Measurements from ENCODE around the gene APBA1. TPM values are rescaled to one million over a fixed set of nuclear protein-coding genes. Genes with fewer than 3 reads are reported as not detected.

APBA1 gene
- total and polyA plus RNA-seq, 2 of the 8 experiments (the other 6 are each of a cell fraction or from before 2014, with no cell fraction given), result 0.36 to 0.60 TPM

DNA sequence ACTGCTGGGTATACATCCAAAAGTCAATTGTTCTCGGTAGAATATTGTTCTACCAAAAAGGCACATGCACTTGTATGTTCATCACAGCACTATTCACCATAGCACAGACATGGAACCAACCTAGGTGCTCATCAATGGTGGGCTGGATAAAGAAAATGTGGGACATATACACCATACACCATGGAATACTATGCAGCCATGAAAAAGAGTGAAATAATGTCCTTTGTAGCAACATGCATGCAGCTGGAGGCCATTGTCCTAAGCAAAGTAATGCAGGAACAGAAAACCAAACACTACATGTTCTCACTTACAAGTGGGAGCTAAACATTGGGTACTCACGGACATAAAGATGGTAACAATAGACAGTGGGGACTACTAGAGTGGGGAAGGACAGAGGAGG, 145.5 kb downstream of the APBA1 start:
- H4K8ac ChIP-seq (ENCODE audit: extremely low read depth, insufficient read depth, low read length), result no peak overlapping the region
- DNase-seq (ENCODE audit: low read depth in 1 of 2, low spot score in 2 of 2) (no peak), FAIRE-seq (no peak)
- H2AFZ ChIP-seq (ENCODE audit: low read length), result no peak overlapping the region
- no peak overlapping the region for H2AK5ac ChIP-seq (ENCODE audit: low read depth, low read length)
- no peaks in the 10 kb centered on the region for H3K79me1 ChIP-seq (ENCODE audit: low read depth, low read length)
- H3K4ac ChIP-seq (replicated peaks; ENCODE audit: insufficient read length, low read depth, low read length), result no peak overlapping the region
- TF ChIP-seq KDM1A (IDR thresholded peaks at IDR 0.05; ENCODE audit: borderline replicate concordance, low read length), result 0 out of 2 replicates have a peak, but pooled peaks have one; percentile 26
- no peak for TF ChIP-seq POLR2A (IDR thresholded peaks at IDR 0.05; ENCODE audit: control extremely low read depth in 1 of 2, low read depth in 2 of 2, low read length in 2 of 2)
- TF ChIP-seq CREB1 (IDR thresholded peaks at IDR 0.05), result no peak
- no peak for TF ChIP-seq CHD1 (IDR thresholded peaks at IDR 0.05; ENCODE audit: low read depth, low read length)
- TF ChIP-seq RNF2 (IDR thresholded peaks at IDR 0.05; ENCODE audit: borderline replicate concordance, low read depth, low read length, missing control alignments, poor library complexity, severe bottlenecking), result no peak
- no peaks in the 10 kb centered on the region; a peak in 2 of 4 replicates for H3K9me3 ChIP-seq (ENCODE audit: insufficient read depth in 2 of 2, low read depth in 1 of 2, low read length in 1 of 2)
- no peaks in the 10 kb centered on the region for H3K23me2 ChIP-seq (ENCODE audit: low read depth, low read length)
- H3K14ac ChIP-seq (ENCODE audit: insufficient read length), result no peak overlapping the region
- H2BK5ac ChIP-seq (ENCODE audit: low read depth, low read length), result no peak overlapping the region
- no peak overlapping the region for H3K9ac ChIP-seq (replicated peaks in 1 of 4; ENCODE audit: extremely low read depth in 1 of 4, low read depth in 3 of 4, low read length in 3 of 4)
- H4K5ac ChIP-seq (ENCODE audit: insufficient read length, low read depth, low read length), result no peak overlapping the region
- no peak overlapping the region for H3K27ac ChIP-seq (ENCODE audit: low read depth, low read length)
- no peak overlapping the region for H3K18ac ChIP-seq (ENCODE audit: extremely low read depth, low read length)
- POLR2A ChIA-PET (ENCODE audit: partially characterized antibody), result no interaction called here
- H3K23ac ChIP-seq (ENCODE audit: insufficient read length), result no peak overlapping the region
- no peak overlapping the region for H3K4me2 ChIP-seq (ENCODE audit: insufficient read depth in 1 of 2, low read depth in 2 of 2, low read length in 2 of 2)
- no peak overlapping the region for H2BK15ac ChIP-seq (ENCODE audit: low read length)
- H3K27me3 ChIP-seq (replicated peaks in 1 of 4; ENCODE audit: control insufficient read depth in 3 of 4, extremely low read depth in 1 of 4, insufficient read depth in 3 of 4, low read length in 3 of 4), result no peaks in the 10 kb centered on the region
- no peak overlapping the region for H3K56ac ChIP-seq (replicated peaks; ENCODE audit: insufficient read length, low read depth, low read length)
- H2BK20ac ChIP-seq (ENCODE audit: low read length), result no peak overlapping the region
- no peaks in the 10 kb centered on the region for H3K79me2 ChIP-seq (ENCODE audit: control insufficient read depth in 1 of 2, insufficient read depth in 2 of 2, low read length in 2 of 2)
- H2BK12ac ChIP-seq (ENCODE audit: low read depth, low read length), result no peak overlapping the region
- no peak overlapping the region for H3K4me3 ChIP-seq (ENCODE audit: extremely low read depth in 1 of 4, insufficient read depth in 2 of 4, low read depth in 3 of 4, low read length in 4 of 4)
- H3K36me3 ChIP-seq (ENCODE audit: control insufficient read depth in 2 of 4, insufficient read depth in 4 of 4, low read length in 3 of 4), result no peaks in the 10 kb centered on the region
- no peaks in the 10 kb centered on the region for H3K4me1 ChIP-seq (replicated peaks in 1 of 4; ENCODE audit: control insufficient read depth in 3 of 4, insufficient read depth in 4 of 4, low read length in 3 of 4)
- no peak overlapping the region for H2BK120ac ChIP-seq (replicated peaks; ENCODE audit: low read depth, low read length)
- CTCF ChIA-PET (ENCODE audit: partially characterized antibody), result no interaction called here
- H4K20me1 ChIP-seq (replicated peaks in 1 of 2; ENCODE audit: control insufficient read depth in 1 of 2, insufficient read depth in 2 of 2, low read length in 2 of 2), result no peaks in the 10 kb centered on the region
- H4K91ac ChIP-seq (replicated peaks; ENCODE audit: insufficient read length, low read length), result no peak overlapping the region
- 92% methylated on average over 2 of the region's 2 CpGs; no CpG with 5 or more reads in 1 of the 2 experiments for WGBS, 2 experiments (ENCODE audit: extremely low coverage in 1 of 2, insufficient coverage in 1 of 2, insufficient read length in 1 of 2, insufficient replicate concordance in 2 of 2, low coverage in 1 of 2, low lambda C conversion rate in 2 of 2, missing lambda C conversion rate in 1 of 2)

Data from H1 (cell line).